SH-SY5Y (cell line): ENCODE measurements around the gene FZD10.

Experiments
- GATA2 ChIP-seq: IDR thresholded peaks from 2 replicates; pipeline ENCODE4 v1.6.1; 2011; ENCODE audit warnings: mild to moderate bottlenecking, low read depth, low read length
- GATA3 ChIP-seq: IDR thresholded peaks from 2 replicates; pipeline ENCODE4 v1.6.1; 2011; ENCODE audit warnings: low read depth, mild to moderate bottlenecking, low read length, moderate library complexity

DNA sequence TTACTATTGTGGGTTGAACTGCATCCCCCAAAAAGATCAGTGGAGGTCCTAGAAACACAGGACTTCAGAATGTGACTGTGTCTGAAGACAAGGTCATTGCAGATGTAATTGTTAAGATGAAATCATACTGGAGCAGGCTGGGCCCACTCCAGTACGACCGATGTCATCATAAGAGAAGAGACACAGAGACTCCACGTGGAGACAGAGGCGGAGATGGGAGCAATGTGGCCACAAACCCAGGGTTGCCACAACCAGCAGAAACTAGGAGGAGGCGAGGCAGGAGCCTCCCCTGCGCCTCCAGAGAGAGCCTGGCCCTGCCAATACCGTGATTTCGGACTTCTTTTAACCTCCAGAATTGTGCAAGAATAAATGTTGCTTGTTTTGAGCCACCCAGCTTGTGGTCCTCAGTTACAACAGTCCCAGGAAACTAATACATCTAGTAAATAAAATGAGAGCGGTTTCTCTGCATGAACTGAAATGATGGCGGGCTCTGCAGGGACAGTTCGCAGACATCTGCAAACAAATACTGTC, 25.7 kb upstream of the FZD10 start:
- TF ChIP-seq GATA2, result no peak
- TF ChIP-seq GATA3, result no peak
